ENCODE results near the gene TMEM220. TPM values are rescaled to one million over a fixed set of nuclear protein-coding genes. Genes with fewer than 3 reads are reported as not detected.
A peak's percentile ranks its signal among the peaks of the same experiment; 100 is the strongest.

The TMEM220 gene
- total and polyA plus RNA-seq, 2 experiments from 2014 or later: 10.5 to 30.0 TPM

DNA sequence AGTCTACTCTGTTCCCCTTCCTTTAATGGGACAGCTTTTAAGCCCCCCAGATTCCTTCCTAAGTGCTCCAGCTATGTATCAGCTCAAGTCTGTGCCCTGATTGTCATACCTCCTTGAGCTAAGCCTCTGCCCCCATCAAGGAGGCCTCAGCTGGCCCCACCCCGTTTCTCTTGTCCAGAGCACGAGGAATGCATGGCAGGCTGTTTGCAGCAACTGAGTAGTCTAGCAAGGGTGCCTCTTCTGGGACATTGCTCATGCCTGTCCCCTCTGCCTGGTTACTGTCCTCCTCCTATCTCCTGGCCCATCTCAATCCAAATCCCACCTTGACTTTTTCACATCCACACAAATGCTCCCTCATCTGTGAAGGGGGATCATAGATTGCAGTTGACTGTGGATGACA is 27.8 kb upstream of the TMEM220 start:
- H2AFZ ChIP-seq: no peak overlapping the region

GRCh38 chr17:10757067-10757466 is 27.2 kb upstream of the TMEM220 start:
- no peaks in the 10 kb centered on the region for H3K79me2 ChIP-seq
- no peaks in the 10 kb centered on the region for H3K9me2 ChIP-seq (replicated peaks; ENCODE audit: insufficient read depth)
- H3K27me3 ChIP-seq: no peaks in the 10 kb centered on the region
- H2AFZ ChIP-seq: no peak overlapping the region
- no peak overlapping the region for H3K4me3 ChIP-seq
- no peak for TF ChIP-seq EZH2phosphoT487 (IDR thresholded peaks at IDR 0.05; ENCODE audit: low read depth, severe bottlenecking, unreplicated experiment)
- TF ChIP-seq, protein P1, sequence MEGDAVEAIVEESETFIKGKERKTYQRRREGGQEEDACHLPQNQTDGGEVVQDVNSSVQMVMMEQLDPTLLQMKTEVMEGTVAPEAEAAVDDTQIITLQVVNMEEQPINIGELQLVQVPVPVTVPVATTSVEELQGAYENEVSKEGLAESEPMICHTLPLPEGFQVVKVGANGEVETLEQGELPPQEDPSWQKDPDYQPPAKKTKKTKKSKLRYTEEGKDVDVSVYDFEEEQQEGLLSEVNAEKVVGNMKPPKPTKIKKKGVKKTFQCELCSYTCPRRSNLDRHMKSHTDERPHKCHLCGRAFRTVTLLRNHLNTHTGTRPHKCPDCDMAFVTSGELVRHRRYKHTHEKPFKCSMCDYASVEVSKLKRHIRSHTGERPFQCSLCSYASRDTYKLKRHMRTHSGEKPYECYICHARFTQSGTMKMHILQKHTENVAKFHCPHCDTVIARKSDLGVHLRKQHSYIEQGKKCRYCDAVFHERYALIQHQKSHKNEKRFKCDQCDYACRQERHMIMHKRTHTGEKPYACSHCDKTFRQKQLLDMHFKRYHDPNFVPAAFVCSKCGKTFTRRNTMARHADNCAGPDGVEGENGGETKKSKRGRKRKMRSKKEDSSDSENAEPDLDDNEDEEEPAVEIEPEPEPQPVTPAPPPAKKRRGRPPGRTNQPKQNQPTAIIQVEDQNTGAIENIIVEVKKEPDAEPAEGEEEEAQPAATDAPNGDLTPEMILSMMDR (IDR thresholded peaks at IDR 0.05; ENCODE audit: poor library complexity): no peak
- no peak for TF ChIP-seq EZH2 (IDR thresholded peaks at IDR 0.05; ENCODE audit: borderline replicate concordance)
- H3K9me3 ChIP-seq (ENCODE audit: low read depth): no peaks in the 10 kb centered on the region
- H3K36me3 ChIP-seq (replicated peaks; ENCODE audit: insufficient read depth, low read depth): no peaks in the 10 kb centered on the region
- H3K4me1 ChIP-seq (ENCODE audit: insufficient read depth): peaks cover 38% of the 10 kb centered on the region
- peak overlapping the region; percentile 94 for H3K27ac ChIP-seq
- peak; percentile 66 for DNase-seq (ENCODE audit: low spot score)
- WGBS (ENCODE audit: low lambda C conversion rate, missing lambda C conversion rate): 42% methylated on average over 6 of the region's 6 CpGs
- peak overlapping the region; percentile 36 for H3K4me2 ChIP-seq
- no peaks in the 10 kb centered on the region for H4K20me1 ChIP-seq (ENCODE audit: insufficient read depth, poor library complexity, severe bottlenecking)

More for the DNA sequence above, 27.8 kb upstream of the TMEM220 start:
- DNase-seq (ENCODE audit: low spot score): peak; percentile 35
- peak overlapping the region; percentile 94 for H3K27ac ChIP-seq
- H3K4me3 ChIP-seq: no peak overlapping the region
- H4K20me1 ChIP-seq (ENCODE audit: insufficient read depth, poor library complexity, severe bottlenecking): no peaks in the 10 kb centered on the region
- H3K79me2 ChIP-seq: no peaks in the 10 kb centered on the region
- no peaks in the 10 kb centered on the region for H3K9me2 ChIP-seq (replicated peaks; ENCODE audit: insufficient read depth)
- no peaks in the 10 kb centered on the region for H3K27me3 ChIP-seq
- 29% methylated on average over 2 of the region's 2 CpGs for WGBS (ENCODE audit: low lambda C conversion rate, missing lambda C conversion rate)
- H3K4me1 ChIP-seq (ENCODE audit: insufficient read depth): peaks cover 38% of the 10 kb centered on the region
- H3K9me3 ChIP-seq (ENCODE audit: low read depth): no peaks in the 10 kb centered on the region
- peak overlapping the region; percentile 36 for H3K4me2 ChIP-seq
- TF ChIP-seq EZH2phosphoT487 (IDR thresholded peaks at IDR 0.05; ENCODE audit: low read depth, severe bottlenecking, unreplicated experiment) (no peak), EZH2 (IDR thresholded peaks at IDR 0.05; ENCODE audit: borderline replicate concordance) (no peak)
- TF ChIP-seq, protein P1 (IDR thresholded peaks at IDR 0.05; ENCODE audit: poor library complexity): no peak
- H3K36me3 ChIP-seq (replicated peaks; ENCODE audit: insufficient read depth, low read depth): no peaks in the 10 kb centered on the region

- H3K9me2 ChIP-seq (replicated peaks; ENCODE audit: insufficient read depth): no peaks in the 10 kb centered on the region
- H4K20me1 ChIP-seq (ENCODE audit: insufficient read depth, poor library complexity, severe bottlenecking): no peaks in the 10 kb centered on the region
- no peak overlapping the region for H3K4me3 ChIP-seq
- WGBS (ENCODE audit: low lambda C conversion rate, missing lambda C conversion rate): 59% methylated on average over 2 of the region's 2 CpGs
- no peaks in the 10 kb centered on the region for H3K36me3 ChIP-seq (replicated peaks; ENCODE audit: insufficient read depth, low read depth)
- H3K27me3 ChIP-seq: no peaks in the 10 kb centered on the region
- H3K4me2 ChIP-seq: peak overlapping the region; percentile 11
- DNase-seq (ENCODE audit: low spot score): no peak
- H3K79me2 ChIP-seq: no peaks in the 10 kb centered on the region
- peak overlapping the region; percentile 94 for H3K27ac ChIP-seq
- no peak overlapping the region for H2AFZ ChIP-seq
- no peaks in the 10 kb centered on the region for H3K9me3 ChIP-seq (ENCODE audit: low read depth)
- TF ChIP-seq, protein P1 (IDR thresholded peaks at IDR 0.05; ENCODE audit: poor library complexity): no peak
- TF ChIP-seq EZH2 (IDR thresholded peaks at IDR 0.05; ENCODE audit: borderline replicate concordance) (no peak), EZH2phosphoT487 (IDR thresholded peaks at IDR 0.05; ENCODE audit: low read depth, severe bottlenecking, unreplicated experiment) (no peak)
- peaks cover 38% of the 10 kb centered on the region for H3K4me1 ChIP-seq (ENCODE audit: insufficient read depth)
Measured at GRCh38 chr17:10756619-10757018, 26.8 kb upstream of the TMEM220 start.

GRCh38 chr17:10756185-10756584 is 26.4 kb upstream of the TMEM220 start:
- no peak for TF ChIP-seq EZH2phosphoT487 (IDR thresholded peaks at IDR 0.05; ENCODE audit: low read depth, severe bottlenecking, unreplicated experiment)
- TF ChIP-seq EZH2 (IDR thresholded peaks at IDR 0.05; ENCODE audit: borderline replicate concordance): no peak
- TF ChIP-seq, protein P1 (IDR thresholded peaks at IDR 0.05; ENCODE audit: poor library complexity): no peak
- Histone ChIP-seq H4K20me1 (ENCODE audit: insufficient read depth, poor library complexity, severe bottlenecking) (no peaks in the 10 kb centered on the region), H3K9me2 (replicated peaks; ENCODE audit: insufficient read depth) (no peaks in the 10 kb centered on the region), H2AFZ (no peak overlapping the region), H3K4me2 (no peak overlapping the region), H3K27me3 (no peaks in the 10 kb centered on the region), H3K9me3 (ENCODE audit: low read depth) (no peaks in the 10 kb centered on the region), H3K4me3 (no peak overlapping the region), H3K36me3 (replicated peaks; ENCODE audit: insufficient read depth, low read depth) (no peaks in the 10 kb centered on the region), H3K79me2 (no peaks in the 10 kb centered on the region), H3K4me1 (ENCODE audit: insufficient read depth) (peaks cover 38% of the 10 kb centered on the region), H3K27ac (peak overlapping the region; percentile 94)
- WGBS (ENCODE audit: low lambda C conversion rate, missing lambda C conversion rate): 27% methylated on average over 1 of the region's 1 CpG
- DNase-seq (ENCODE audit: low spot score): no peak

Measured in hepatocyte (in vitro differentiated cells).